Sigmoid colon (tissue), 7 donors: Measurements from ENCODE around the gene FAM89A. TPM values are rescaled to one million over a fixed set of nuclear protein-coding genes. Genes with fewer than 3 reads are reported as not detected.
A peak's percentile ranks its signal among the peaks of the same experiment; 100 is the strongest.

Source experiments
- DNase-seq: peaks from one replicate; pipeline ENCODE4 v3.0.0-alpha.2; 2019
- H3K27ac ChIP-seq, 4 donors: fragments of 200-600 bp; sonication (generic); one replicate each; pipeline ENCODE4 v1.5.1; 2016 to 2019; ENCODE audit warnings: mild to moderate bottlenecking in 1 of 4
- H3K27me3 ChIP-seq, 3 donors: fragments of 200-600 bp; sonication (generic); one replicate each; pipeline ENCODE4 v1.5.1; 2019; ENCODE audit warnings: mild to moderate bottlenecking in 1 of 3
- H3K36me3 ChIP-seq, 4 donors: fragments of 200-600 bp; sonication (generic); one replicate each; pipeline ENCODE4 v1.5.1; 2016 to 2019
- H3K4me1 ChIP-seq, 4 donors: fragments of 200-600 bp; sonication (generic); one replicate each; pipeline ENCODE4 v1.5.1; 2017 to 2019
- H3K4me3 ChIP-seq, 4 donors: fragments of 200-600 bp; sonication (generic); one replicate each; pipeline ENCODE4 v1.5.1; 2017 to 2019; ENCODE audit warnings: mild to moderate bottlenecking in 2 of 4, moderate library complexity in 1 of 4
- H3K9me3 ChIP-seq, 4 donors: fragments of 200-600 bp in 3 of 4; sonication (generic) in 3 of 4; one replicate each; pipeline versions ENCODE4 v1.5.1 to v1.6.1; 2013 to 2019
- EP300 ChIP-seq, 4 donors: sonication (generic); formaldehyde crosslinking; IDR thresholded peaks; one replicate each; pipeline ENCODE4 v1.6.1; 2017; ENCODE audit warnings: antibody characterized with exemption in 4 of 4
- POLR2A ChIP-seq, 2 donors: fragments of 450-650 bp; IDR thresholded peaks; one replicate each; pipeline ENCODE4 v1.6.1; 2016; ENCODE audit warnings: antibody characterized with exemption in 2 of 2, mild to moderate bottlenecking in 2 of 2, moderate library complexity in 2 of 2
- POLR2AphosphoS5 ChIP-seq, 4 donors: sonication (generic); formaldehyde crosslinking; IDR thresholded peaks; one replicate each; pipeline ENCODE4 v1.6.1; 2017; ENCODE audit warnings: antibody characterized with exemption in 4 of 4
- WGBS, 2 donors: extraction: QIAGEN DNeasy Blood & Tissue Kit; methylation state at CpG; one replicate each; pipeline ENCODE4 v1.1.7; 2013; 5-methylcytosine and 5-hydroxymethylcytosine counted together
- intact Hi-C: fragments of 100-400 bp; cut with DNase I; formaldehyde crosslinking; loops from one replicate; pipeline ENCODE4 v1.15.1; 2023
- polyA plus RNA-seq, 3 donors: library from polyadenylated mRNA; stranded (reverse); fragments of 200-250 nt; gene quantifications; one replicate each; pipeline ENCODE4 v1.2.3, GENCODE V29; 2013
- total RNA-seq, 4 donors: library from RNA; depleted of rRNA; stranded (reverse); fragments of >200 nt; gene quantifications; one replicate each; pipeline ENCODE4 v1.1.0, GENCODE V29; 2016
- TF ChIP-seq, protein P1 (sequence below), 4 experiments: fragments of 450-650 bp in 3 of 4; fragments of 200-600 bp in 1 of 4; IDR thresholded peaks; one replicate each; pipeline ENCODE4 v1.5.1; 2016 to 2019; ENCODE audit warnings: antibody characterized with exemption in 4 of 4, mild to moderate bottlenecking in 3 of 4, moderate library complexity in 2 of 4
- donor health status: healthy with polysubstance abuse.
- donor health status: Bipolar disorder and iron deficiency.
- donor health status: healthy.

The FAM89A gene
- total and polyA plus RNA-seq, 7 donors: 2.3 to 9.9 (median 5.8) TPM

DNA sequence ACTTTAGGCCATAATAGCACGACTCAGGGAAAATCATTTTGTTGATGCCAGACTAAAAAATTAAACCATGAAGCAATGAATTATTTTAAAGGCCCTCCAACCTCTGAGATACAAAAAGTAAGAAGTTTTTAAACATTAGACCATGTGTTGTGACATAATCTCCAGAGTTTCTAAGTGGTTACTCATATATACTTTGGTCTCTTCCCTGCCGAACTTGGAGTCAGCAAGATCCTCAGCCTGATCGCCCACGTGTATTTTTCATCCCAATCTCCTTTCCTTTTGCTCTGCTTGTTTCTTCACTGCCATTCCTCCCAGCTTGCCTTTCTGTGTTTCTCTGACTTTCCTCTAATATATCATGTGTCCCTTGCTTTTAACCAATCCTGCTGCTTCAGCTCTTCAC lies 57.4 kb downstream of the FAM89A start:
- WGBS, 2 donors: 56 to 90% methylated on average over 4 of the region's 4 CpGs
- peaks cover 0 to 14% (median 0%) of the 10 kb centered on the region in 4 donors for H3K36me3 ChIP-seq
- H3K27me3 ChIP-seq: no peaks in the 10 kb centered on the region
- TF ChIP-seq POLR2AphosphoS5 (IDR thresholded peaks at IDR 0.05) (no peak), EP300 (IDR thresholded peaks at IDR 0.05) (no peak), POLR2A (IDR thresholded peaks at IDR 0.05) (no peak)
- TF ChIP-seq, protein P1, sequence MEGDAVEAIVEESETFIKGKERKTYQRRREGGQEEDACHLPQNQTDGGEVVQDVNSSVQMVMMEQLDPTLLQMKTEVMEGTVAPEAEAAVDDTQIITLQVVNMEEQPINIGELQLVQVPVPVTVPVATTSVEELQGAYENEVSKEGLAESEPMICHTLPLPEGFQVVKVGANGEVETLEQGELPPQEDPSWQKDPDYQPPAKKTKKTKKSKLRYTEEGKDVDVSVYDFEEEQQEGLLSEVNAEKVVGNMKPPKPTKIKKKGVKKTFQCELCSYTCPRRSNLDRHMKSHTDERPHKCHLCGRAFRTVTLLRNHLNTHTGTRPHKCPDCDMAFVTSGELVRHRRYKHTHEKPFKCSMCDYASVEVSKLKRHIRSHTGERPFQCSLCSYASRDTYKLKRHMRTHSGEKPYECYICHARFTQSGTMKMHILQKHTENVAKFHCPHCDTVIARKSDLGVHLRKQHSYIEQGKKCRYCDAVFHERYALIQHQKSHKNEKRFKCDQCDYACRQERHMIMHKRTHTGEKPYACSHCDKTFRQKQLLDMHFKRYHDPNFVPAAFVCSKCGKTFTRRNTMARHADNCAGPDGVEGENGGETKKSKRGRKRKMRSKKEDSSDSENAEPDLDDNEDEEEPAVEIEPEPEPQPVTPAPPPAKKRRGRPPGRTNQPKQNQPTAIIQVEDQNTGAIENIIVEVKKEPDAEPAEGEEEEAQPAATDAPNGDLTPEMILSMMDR (IDR thresholded peaks at IDR 0.05): no peak
- H3K4me3 ChIP-seq: no peak overlapping the region
- intact Hi-C loops: no loop called here
- H3K9me3 ChIP-seq: no peaks in the 10 kb centered on the region
- no peak overlapping the region for H3K27ac ChIP-seq
- DNase-seq: no peak
- peaks cover 0 to 18% (median 11%) of the 10 kb centered on the region in 4 donors for H3K4me1 ChIP-seq

DNA sequence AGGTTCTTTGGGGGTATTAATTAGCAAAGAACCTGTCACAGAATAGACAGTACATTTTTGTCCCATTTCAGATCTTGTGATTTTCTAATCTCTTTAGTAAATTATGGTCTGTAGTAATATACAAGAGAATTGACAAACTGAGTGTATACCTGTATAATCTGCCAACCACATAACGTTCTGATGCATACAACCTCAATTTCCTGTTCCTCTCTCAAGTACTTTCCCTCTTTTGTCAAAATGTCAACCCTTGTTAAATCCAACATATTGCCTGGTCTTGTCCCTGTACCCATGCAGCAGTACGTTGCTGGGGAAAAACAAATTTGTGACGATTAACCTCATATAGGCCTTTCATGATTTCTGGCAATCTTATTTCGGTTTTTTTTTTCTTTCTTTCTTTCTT lies 60.1 kb downstream of the FAM89A start:
- H3K36me3 ChIP-seq: peaks cover 0 to 22% (median 0%) of the 10 kb centered on the region in 4 donors
- WGBS, 2 donors: 57 to 66% methylated on average over 4 of the region's 4 CpGs
- peaks cover 0 to 27% (median 17%) of the 10 kb centered on the region in 4 donors for H3K4me1 ChIP-seq
- TF ChIP-seq, protein P1 (IDR thresholded peaks at IDR 0.05): no peak
- no peak for TF ChIP-seq POLR2A (IDR thresholded peaks at IDR 0.05)
- TF ChIP-seq POLR2AphosphoS5 (IDR thresholded peaks at IDR 0.05): no peak
- TF ChIP-seq EP300 (IDR thresholded peaks at IDR 0.05): no peak
- DNase-seq: no peak
- no peak overlapping the region for H3K27ac ChIP-seq
- peak overlapping the region in 1 of 4 donors; percentile 90 for H3K4me3 ChIP-seq
- H3K9me3 ChIP-seq: no peaks in the 10 kb centered on the region
- intact Hi-C loops: loop anchor here (2.0 to 10.0 kb wide), 3 partner anchors 183 to 337 kb away; partner anchors contain the start of genes COG2 and GNPAT
- no peaks in the 10 kb centered on the region for H3K27me3 ChIP-seq

DNA sequence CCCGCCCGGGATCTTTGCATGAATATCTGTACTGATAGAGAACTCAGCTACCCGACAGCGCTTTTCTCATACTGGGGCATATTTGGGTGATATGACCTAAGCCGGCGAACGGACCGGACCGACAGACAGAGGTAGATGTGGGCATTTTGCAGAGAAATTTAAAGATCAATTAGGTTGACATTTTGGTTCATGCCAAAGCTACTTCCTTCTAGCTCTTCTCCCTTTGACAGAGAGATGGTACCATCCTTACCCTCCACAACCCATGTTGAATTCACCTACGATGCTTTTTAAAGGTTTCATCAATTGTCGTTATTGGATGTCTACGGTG lies 60.7 kb downstream of the FAM89A start:
- TF ChIP-seq EP300 (IDR thresholded peaks at IDR 0.05): no peak
- TF ChIP-seq POLR2AphosphoS5 (IDR thresholded peaks at IDR 0.05): no peak
- TF ChIP-seq POLR2A (IDR thresholded peaks at IDR 0.05): no peak
- TF ChIP-seq, protein P1 (IDR thresholded peaks at IDR 0.05): no peak
- Histone ChIP-seq H3K36me3 (peaks cover 0 to 22% (median 0%) of the 10 kb centered on the region in 4 donors), H3K9me3 (no peaks in the 10 kb centered on the region), H3K27ac (peak overlapping the region; percentile 71 to 83 (median 80)), H3K4me3 (peak overlapping the region; percentile 65 to 95 (median 90)), H3K27me3 (no peaks in the 10 kb centered on the region), H3K4me1 (peaks cover 0 to 27% (median 17%) of the 10 kb centered on the region in 4 donors)
- no peak for DNase-seq
- WGBS, 2 donors: 1 to 4% methylated on average over 12 of the region's 12 CpGs
- intact Hi-C loops: loop anchor here (2.0 to 10.0 kb wide), 3 partner anchors 182 to 337 kb away; partner anchors contain the start of genes COG2 and GNPAT

DNA sequence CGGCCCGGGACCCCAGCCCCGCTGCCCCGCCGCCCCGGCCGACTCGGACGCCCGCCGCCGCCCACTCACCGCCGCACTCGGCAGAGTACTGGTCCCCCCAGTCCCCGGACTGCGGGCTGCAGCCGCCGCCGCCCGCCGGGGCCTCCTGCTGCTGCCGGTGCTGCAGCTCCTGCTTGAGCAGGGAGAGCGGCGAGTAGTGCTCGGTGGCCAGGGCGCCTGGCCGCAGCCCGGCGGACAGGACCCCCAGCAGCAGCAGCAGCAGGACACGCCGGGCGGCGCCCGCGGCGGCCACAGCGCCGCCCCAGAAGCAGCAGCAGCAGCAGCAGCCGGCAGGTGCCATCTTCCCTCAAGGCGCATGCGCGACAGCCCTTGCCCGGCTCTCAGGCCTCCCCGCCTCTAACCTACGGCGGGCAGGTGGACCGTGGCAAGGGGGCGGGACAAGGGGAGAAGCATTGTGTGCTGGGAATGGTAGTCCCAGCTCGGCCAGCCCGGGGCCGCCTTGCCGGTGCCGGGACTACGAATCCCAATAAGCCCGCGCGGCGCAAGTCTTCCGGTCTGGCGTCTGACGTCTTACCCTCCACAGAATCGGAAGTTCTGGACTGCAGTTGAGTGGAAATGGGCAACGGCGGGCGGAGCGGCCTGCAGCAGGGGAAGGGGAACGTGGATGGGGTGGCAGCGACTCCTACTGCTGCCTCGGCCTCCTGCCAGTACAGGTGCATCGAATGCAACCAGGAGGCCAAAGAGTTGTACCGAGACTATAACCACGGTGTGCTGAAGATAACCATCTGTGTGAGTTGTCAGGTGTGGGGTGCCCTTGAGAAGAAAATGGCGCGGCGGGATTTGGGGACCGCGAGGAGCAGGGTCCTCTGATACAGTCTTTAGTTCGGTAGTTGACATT lies 61.3 kb downstream of the FAM89A start, which contains the start of the genes ARV1 and TTC13:
TSS of gene ARV1 (plus strand) at position 604 of the 898 bp plus-strand sequence. CDS start at position 616, 12 bp downstream.
TSS of gene TTC13 (minus strand) at position 371 of the 898 bp plus-strand sequence. CDS start at position 340, 31 bp downstream.
- intact Hi-C loops: loop anchor here (1.0 to 10.0 kb wide), 4 partner anchors 108 to 336 kb away; partner anchors contain the start of genes COG2 and GNPAT
- Histone ChIP-seq H3K9me3 (no peaks in the 10 kb centered on the region), H3K27ac (peak within 1 kb of the TSS; percentile 71 to 83 (median 80))

More for the DNA sequence above, 61.3 kb downstream of the FAM89A start, which contains the start of the genes ARV1 and TTC13:
- Histone ChIP-seq H3K36me3 (peaks cover 0 to 22% (median 0%) of the 10 kb centered on the region in 4 donors), H3K4me3 (peak within 1 kb of the TSS; percentile 65 to 95 (median 90)), H3K4me1 (peaks cover 0 to 27% (median 17%) of the 10 kb centered on the region in 4 donors), H3K27me3 (no peaks in the 10 kb centered on the region)
- WGBS, 2 donors: 1% methylated on average over 79 of the region's 79 CpGs
- DNase-seq: peak; percentile 98
- TF ChIP-seq POLR2A (IDR thresholded peaks at IDR 0.05): peak; percentile 25 to 76
- TF ChIP-seq POLR2AphosphoS5 (IDR thresholded peaks at IDR 0.05): peak; percentile 68 to 87 (median 82)
- TF ChIP-seq, protein P1 (IDR thresholded peaks at IDR 0.05): no peak
- no peak for TF ChIP-seq EP300 (IDR thresholded peaks at IDR 0.05)
